ENCODE measurements around the gene DLGAP4.

The DLGAP4 gene

GRCh38 chr20:36497856-36498255 is 191.7 kb downstream of the DLGAP4 start:
- H3K4me1 ChIP-seq (ENCODE audit: control insufficient read depth in 1 of 2, insufficient read depth in 2 of 2, low read length in 2 of 2), result peaks cover 0 to 17% of the 10 kb centered on the region in 2 donors
- H3K36me3 ChIP-seq (ENCODE audit: control insufficient read depth in 1 of 2, insufficient read depth in 2 of 2, low read length in 2 of 2), result peaks cover 43 to 57% of the 10 kb centered on the region in 2 donors
- H3K27ac ChIP-seq (ENCODE audit: low read length), result no peak overlapping the region
- H3K9me3 ChIP-seq (ENCODE audit: control insufficient read depth in 1 of 2, low read length in 2 of 2), result no peaks in the 10 kb centered on the region
- no peaks in the 10 kb centered on the region for H3K27me3 ChIP-seq (ENCODE audit: low read depth, low read length)
- no peak overlapping the region for H3K4me3 ChIP-seq (ENCODE audit: low read depth in 1 of 2, low read length in 2 of 2)

- Histone ChIP-seq H3K4me1 (ENCODE audit: control insufficient read depth in 1 of 2, insufficient read depth in 2 of 2, low read length in 2 of 2) (peaks cover 0 to 10% of the 10 kb centered on the region in 2 donors), H3K27me3 (ENCODE audit: low read depth, low read length) (no peaks in the 10 kb centered on the region), H3K4me3 (ENCODE audit: low read depth in 1 of 2, low read length in 2 of 2) (no peak overlapping the region), H3K9me3 (ENCODE audit: control insufficient read depth in 1 of 2, low read length in 2 of 2) (no peaks in the 10 kb centered on the region), H3K36me3 (ENCODE audit: control insufficient read depth in 1 of 2, insufficient read depth in 2 of 2, low read length in 2 of 2) (peaks cover 45 to 61% of the 10 kb centered on the region in 2 donors), H3K27ac (ENCODE audit: low read length) (no peak overlapping the region)
Measured at GRCh38 chr20:36498386-36499179, 192.4 kb downstream of the DLGAP4 start.

- Histone ChIP-seq H3K9me3 (ENCODE audit: control insufficient read depth in 1 of 2, low read length in 2 of 2) (no peaks in the 10 kb centered on the region), H3K27me3 (ENCODE audit: low read depth, low read length) (no peaks in the 10 kb centered on the region), H3K4me1 (ENCODE audit: control insufficient read depth in 1 of 2, insufficient read depth in 2 of 2, low read length in 2 of 2) (peaks cover 0 to 5% of the 10 kb centered on the region in 2 donors), H3K27ac (ENCODE audit: low read length) (no peak overlapping the region), H3K4me3 (ENCODE audit: low read depth in 1 of 2, low read length in 2 of 2) (no peak overlapping the region), H3K36me3 (ENCODE audit: control insufficient read depth in 1 of 2, insufficient read depth in 2 of 2, low read length in 2 of 2) (peaks cover 48 to 64% of the 10 kb centered on the region in 2 donors)
Measured at GRCh38 chr20:36499211-36499610, 193.1 kb downstream of the DLGAP4 start.

- peaks cover 48 to 68% of the 10 kb centered on the region in 2 donors for H3K36me3 ChIP-seq (ENCODE audit: control insufficient read depth in 1 of 2, insufficient read depth in 2 of 2, low read length in 2 of 2)
- H3K4me1 ChIP-seq (ENCODE audit: control insufficient read depth in 1 of 2, insufficient read depth in 2 of 2, low read length in 2 of 2), result no peaks in the 10 kb centered on the region
- no peak overlapping the region for H3K4me3 ChIP-seq (ENCODE audit: low read depth in 1 of 2, low read length in 2 of 2)
- no peaks in the 10 kb centered on the region for H3K27me3 ChIP-seq (ENCODE audit: low read depth, low read length)
- H3K9me3 ChIP-seq (ENCODE audit: control insufficient read depth in 1 of 2, low read length in 2 of 2), result no peaks in the 10 kb centered on the region
- H3K27ac ChIP-seq (ENCODE audit: low read length), result no peak overlapping the region
Measured at GRCh38 chr20:36499723-36500501, 193.8 kb downstream of the DLGAP4 start.

- H3K4me1 ChIP-seq (ENCODE audit: control insufficient read depth in 1 of 2, insufficient read depth in 2 of 2, low read length in 2 of 2), result no peaks in the 10 kb centered on the region
- H3K27ac ChIP-seq (ENCODE audit: low read length), result no peak overlapping the region
- no peak overlapping the region for H3K4me3 ChIP-seq (ENCODE audit: low read depth in 1 of 2, low read length in 2 of 2)
- peaks cover 55 to 71% of the 10 kb centered on the region in 2 donors for H3K36me3 ChIP-seq (ENCODE audit: control insufficient read depth in 1 of 2, insufficient read depth in 2 of 2, low read length in 2 of 2)
- no peaks in the 10 kb centered on the region for H3K9me3 ChIP-seq (ENCODE audit: control insufficient read depth in 1 of 2, low read length in 2 of 2)
- no peaks in the 10 kb centered on the region for H3K27me3 ChIP-seq (ENCODE audit: low read depth, low read length)
Measured at GRCh38 chr20:36501367-36502006, 195.3 kb downstream of the DLGAP4 start.

GRCh38 chr20:36504295-36504694 is 198.2 kb downstream of the DLGAP4 start:
- no peaks in the 10 kb centered on the region for H3K27me3 ChIP-seq (ENCODE audit: low read depth, low read length)
- no peaks in the 10 kb centered on the region for H3K4me1 ChIP-seq (ENCODE audit: control insufficient read depth in 1 of 2, insufficient read depth in 2 of 2, low read length in 2 of 2)
- H3K9me3 ChIP-seq (ENCODE audit: control insufficient read depth in 1 of 2, low read length in 2 of 2), result no peaks in the 10 kb centered on the region
- H3K4me3 ChIP-seq (ENCODE audit: low read depth in 1 of 2, low read length in 2 of 2), result no peak overlapping the region
- H3K27ac ChIP-seq (ENCODE audit: low read length), result no peak overlapping the region
- peaks cover 45 to 46% of the 10 kb centered on the region in 2 donors for H3K36me3 ChIP-seq (ENCODE audit: control insufficient read depth in 1 of 2, insufficient read depth in 2 of 2, low read length in 2 of 2)

GRCh38 chr20:36506253-36506652 is 200.1 kb downstream of the DLGAP4 start:
- H3K36me3 ChIP-seq (ENCODE audit: control insufficient read depth in 1 of 2, insufficient read depth in 2 of 2, low read length in 2 of 2), result peaks cover 34% of the 10 kb centered on the region in 2 donors
- H3K4me1 ChIP-seq (ENCODE audit: control insufficient read depth in 1 of 2, insufficient read depth in 2 of 2, low read length in 2 of 2), result no peaks in the 10 kb centered on the region
- no peak overlapping the region for H3K4me3 ChIP-seq (ENCODE audit: low read depth in 1 of 2, low read length in 2 of 2)

GRCh38 chr20:36507746-36508145 is 201.6 kb downstream of the DLGAP4 start:
- Histone ChIP-seq H3K9me3 (ENCODE audit: control insufficient read depth in 1 of 2, low read length in 2 of 2) (no peaks in the 10 kb centered on the region), H3K36me3 (ENCODE audit: control insufficient read depth in 1 of 2, insufficient read depth in 2 of 2, low read length in 2 of 2) (peaks cover 27 to 33% of the 10 kb centered on the region in 2 donors), H3K27me3 (ENCODE audit: low read depth, low read length) (no peaks in the 10 kb centered on the region), H3K4me1 (ENCODE audit: control insufficient read depth in 1 of 2, insufficient read depth in 2 of 2, low read length in 2 of 2) (no peaks in the 10 kb centered on the region), H3K4me3 (ENCODE audit: low read depth in 1 of 2, low read length in 2 of 2) (no peak overlapping the region), H3K27ac (ENCODE audit: low read length) (no peak overlapping the region)

More at GRCh38 chr20:36506253-36506652, 200.1 kb downstream of the DLGAP4 start:
- no peak overlapping the region for H3K27ac ChIP-seq (ENCODE audit: low read length)
- H3K9me3 ChIP-seq (ENCODE audit: control insufficient read depth in 1 of 2, low read length in 2 of 2), result no peaks in the 10 kb centered on the region
- no peaks in the 10 kb centered on the region for H3K27me3 ChIP-seq (ENCODE audit: low read depth, low read length)

- peaks cover 11 to 15% of the 10 kb centered on the region in 2 donors for H3K36me3 ChIP-seq (ENCODE audit: control insufficient read depth in 1 of 2, insufficient read depth in 2 of 2, low read length in 2 of 2)
- peaks cover 0 to 15% of the 10 kb centered on the region in 2 donors for H3K4me1 ChIP-seq (ENCODE audit: control insufficient read depth in 1 of 2, insufficient read depth in 2 of 2, low read length in 2 of 2)
- H3K27me3 ChIP-seq (ENCODE audit: low read depth, low read length), result no peaks in the 10 kb centered on the region
- no peaks in the 10 kb centered on the region for H3K9me3 ChIP-seq (ENCODE audit: control insufficient read depth in 1 of 2, low read length in 2 of 2)
- no peak overlapping the region for H3K27ac ChIP-seq (ENCODE audit: low read length)
- no peak overlapping the region for H3K4me3 ChIP-seq (ENCODE audit: low read depth in 1 of 2, low read length in 2 of 2)
Measured at GRCh38 chr20:36519012-36519719, 213.0 kb downstream of the DLGAP4 start.

GRCh38 chr20:36519944-36520343 is 213.8 kb downstream of the DLGAP4 start:
- peaks cover 13% of the 10 kb centered on the region in 2 donors for H3K36me3 ChIP-seq (ENCODE audit: control insufficient read depth in 1 of 2, insufficient read depth in 2 of 2, low read length in 2 of 2)
- H3K4me3 ChIP-seq (ENCODE audit: low read depth in 1 of 2, low read length in 2 of 2), result no peak overlapping the region
- H3K27ac ChIP-seq (ENCODE audit: low read length), result no peak overlapping the region
- peaks cover 0 to 15% of the 10 kb centered on the region in 2 donors for H3K4me1 ChIP-seq (ENCODE audit: control insufficient read depth in 1 of 2, insufficient read depth in 2 of 2, low read length in 2 of 2)
- H3K9me3 ChIP-seq (ENCODE audit: control insufficient read depth in 1 of 2, low read length in 2 of 2), result no peaks in the 10 kb centered on the region
- H3K27me3 ChIP-seq (ENCODE audit: low read depth, low read length), result no peaks in the 10 kb centered on the region
